Liver (tissue), 3 donors: Measurements from ENCODE around the gene NEMF.

Experiments used
- CTCF ChIP-seq: fragments of 150-350 bp; IDR thresholded peaks from 2 replicates; pipeline ENCODE4 v1.5.1; 2017; ENCODE audit warnings: improper control_type of control experiment, low read depth, low read length; ENCODE audit not compliant: missing input control
- EGR1 ChIP-seq, 2 donors: IDR thresholded peaks; 2 replicates each; pipeline ENCODE4 v1.6.1; 2016 to 2018; ENCODE audit warnings: antibody characterized with exemption in 2 of 2, low read depth in 2 of 2
- HNF4A ChIP-seq, 2 donors: conservative IDR thresholded peaks; 2 replicates each; pipeline ENCODE4 v1.6.1; 2016; ENCODE audit warnings: antibody characterized with exemption in 2 of 2, mild to moderate bottlenecking in 2 of 2
- JUND ChIP-seq, 2 donors: IDR thresholded peaks; 2 replicates each; pipeline ENCODE4 v1.6.1; 2016; ENCODE audit warnings: antibody characterized with exemption in 2 of 2
- RXRA ChIP-seq, 2 donors: IDR thresholded peaks; 2 replicates each; pipeline ENCODE4 v1.6.1; 2017 to 2018; ENCODE audit warnings: antibody characterized with exemption in 2 of 2, mild to moderate bottlenecking in 1 of 2
- YY1 ChIP-seq: IDR thresholded peaks from 2 replicates; pipeline ENCODE4 v1.6.1; 2016; ENCODE audit warnings: antibody characterized with exemption, mild to moderate bottlenecking
- donor health status: healthy.
- donor health status: healthy.

- TF ChIP-seq RXRA (IDR thresholded peaks at IDR 0.05) (no peak), CTCF (no peak), YY1 (no peak), EGR1 (IDR thresholded peaks at IDR 0.05; ENCODE audit: low read depth in 2 of 2) (no peak), JUND (IDR thresholded peaks at IDR 0.05) (no peak), HNF4A (conservative IDR thresholded peaks at IDR 0.05) (no peak)
Measured at GRCh38 chr14:49888293-49888692, 35.7 kb upstream of the NEMF start.
